Transverse colon (tissue), 4 donors: ENCODE data around the gene LHFPL3.

Experiments
- CTCF ChIP-seq, 5 experiments: fragments of 200-600 bp in 3 of 5; fragments of 450-650 bp in 2 of 5; sonication (generic) in 3 of 5; IDR thresholded peaks; 1 replicate in 2 of 5; 2 replicates in 3 of 5; pipeline ENCODE4 v1.5.1; 2016 to 2017; ENCODE audit warnings: antibody characterized with exemption in 5 of 5, inconsistent platforms in 3 of 5, mild to moderate bottlenecking in 2 of 5, moderate library complexity in 1 of 5
- EP300 ChIP-seq: sonication (generic); formaldehyde crosslinking; IDR thresholded peaks from one replicate; pipeline ENCODE4 v1.6.1; 2017; ENCODE audit warnings: antibody characterized with exemption, low read depth
- POLR2A ChIP-seq: fragments of 450-650 bp; IDR thresholded peaks from one replicate; pipeline ENCODE4 v1.6.1; 2016; ENCODE audit warnings: antibody characterized with exemption, mild to moderate bottlenecking, moderate library complexity
- POLR2AphosphoS5 ChIP-seq, 3 donors: sonication (generic); formaldehyde crosslinking; IDR thresholded peaks; one replicate each; pipeline ENCODE4 v1.6.1; 2016; ENCODE audit warnings: antibody characterized with exemption in 3 of 3

- no peak for TF ChIP-seq CTCF (IDR thresholded peaks at IDR 0.05)
- TF ChIP-seq POLR2A: no peak
- no peak for TF ChIP-seq POLR2AphosphoS5 (IDR thresholded peaks at IDR 0.05)
- TF ChIP-seq EP300: no peak
These were observed 276.3 kb downstream of the LHFPL3 start for GRCh38 chr7:104604706-104605105.
